Panc1 (cell line): Measurements from ENCODE around the gene AGRN.
"Not testable (repeated sequence)": the region's sequence is repeated elsewhere in the genome, so short reads cannot be mapped to it uniquely, and the experiment has no call there.

ENCODE experiments used
- CTCF ChIP-seq: fragments of 450-650 bp; IDR thresholded peaks from 2 replicates; pipeline ENCODE4 v1.5.1; 2017; ENCODE audit warnings: mild to moderate bottlenecking
- POLR2AphosphoS5 ChIP-seq: IDR thresholded peaks from 2 replicates; pipeline ENCODE4 v1.6.1; 2012; ENCODE audit warnings: mild to moderate bottlenecking, low read depth, low read length, moderate library complexity
- REST ChIP-seq, 2 experiments: IDR thresholded peaks; 2 replicates each; pipeline ENCODE4 v1.6.1; 2011 to 2012; ENCODE audit warnings: low read depth in 2 of 2, control low read depth in 1 of 2, low read length in 1 of 2, mild to moderate bottlenecking in 1 of 2, moderate library complexity in 1 of 2; ENCODE audit not compliant: insufficient read depth in 1 of 2
- SIN3A ChIP-seq: IDR thresholded peaks from 2 replicates; pipeline ENCODE4 v1.6.1; 2012; ENCODE audit warnings: low read depth, mild to moderate bottlenecking, low read length, moderate library complexity, borderline replicate concordance; ENCODE audit not compliant: insufficient read depth

DNA sequence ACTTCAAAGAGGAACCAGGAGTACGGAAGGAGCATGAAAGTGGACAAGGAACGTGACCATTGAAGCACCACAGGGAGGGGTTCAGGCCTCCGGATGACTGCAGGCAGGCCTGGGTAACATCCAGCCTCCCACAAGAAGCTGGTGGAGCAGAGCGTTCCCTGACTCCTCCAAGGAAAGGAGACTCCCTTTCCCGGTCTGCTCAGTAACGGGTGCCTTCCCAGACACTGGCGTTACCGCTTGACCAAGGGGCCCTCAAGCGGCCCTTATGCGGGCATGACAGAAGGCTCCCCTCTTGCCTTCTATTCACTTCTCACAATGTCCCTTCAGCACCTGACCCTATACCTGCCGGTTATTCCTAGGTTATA is 46.0 kb downstream of the AGRN start:
- TF ChIP-seq CTCF; POLR2AphosphoS5; REST (IDR thresholded peaks at IDR 0.05; ENCODE audit: insufficient read depth in 1 of 2, low read depth in 2 of 2, low read length in 1 of 2); SIN3A: not testable (repeated sequence)
